Heart right ventricle (tissue), 16 donors: ENCODE data around the gene PAX2. TPM values are rescaled to one million over a fixed set of nuclear protein-coding genes. Genes with fewer than 3 reads are reported as not detected.

Experiments
- ATAC-seq, 8 donors: fragments of 200-7000 bp; cut with Tn5 transposase; one replicate each; pipeline ENCODE4 v1.9.1; 2020; ENCODE audit warnings: mild to moderate bottlenecking in 8 of 8, moderate library complexity in 8 of 8, moderate number of reproducible peaks in 1 of 8
- DNase-seq, 2 donors: peaks; one replicate each; pipeline ENCODE4 v3.0.0-alpha.2; 2020
- H3K27ac ChIP-seq, 10 donors: fragments of 200-600 bp; sonication (generic) in 2 of 10; one replicate each; pipeline versions ENCODE4 v1.5.0 to v1.8.0; 2020 to 2022; ENCODE audit warnings: mild to moderate bottlenecking in 3 of 10
- H3K27me3 ChIP-seq, 7 donors: fragments of 200-600 bp; one replicate each; pipeline ENCODE4 v1.8.0; 2021 to 2022; ENCODE audit warnings: mild to moderate bottlenecking in 2 of 7
- H3K36me3 ChIP-seq, 9 donors: fragments of 200-600 bp; sonication (generic) in 1 of 9; one replicate each; pipeline versions ENCODE4 v1.5.0 to v1.8.0; 2020 to 2022; ENCODE audit warnings: mild to moderate bottlenecking in 2 of 9
- H3K4me1 ChIP-seq, 9 donors: fragments of 200-600 bp; sonication (generic) in 1 of 9; one replicate each; pipeline versions ENCODE4 v1.5.0 to v1.8.0; 2020 to 2022; ENCODE audit warnings: mild to moderate bottlenecking in 4 of 9
- H3K4me3 ChIP-seq, 10 donors: fragments of 200-600 bp; sonication (generic) in 2 of 10; one replicate each; pipeline versions ENCODE4 v1.5.0 to v1.8.0; 2020 to 2022; ENCODE audit warnings: mild to moderate bottlenecking in 7 of 10, moderate library complexity in 2 of 10
- H3K9me3 ChIP-seq, 11 donors: fragments of 200-600 bp in 10 of 11; sonication (generic) in 2 of 11; one replicate each; pipeline versions ENCODE4 v1.5.0 to v1.8.0; 2013 to 2022; ENCODE audit warnings: mild to moderate bottlenecking in 2 of 11, control low read depth in 1 of 11, moderate library complexity in 1 of 11
- CTCF ChIP-seq, 9 donors: fragments of 200-600 bp; sonication (generic) in 2 of 9; IDR thresholded peaks; one replicate each; pipeline versions ENCODE4 v1.5.0 to v1.8.0; 2021 to 2022; ENCODE audit warnings: antibody characterized with exemption in 9 of 9, mild to moderate bottlenecking in 5 of 9, moderate library complexity in 1 of 9
- WGBS, 2 donors: extraction: QIAGEN DNeasy Blood & Tissue Kit; methylation state at CpG; one replicate each; pipeline ENCODE4 v1.1.7; 2013; ENCODE audit warnings: inconsistent platforms in 1 of 2; 5-methylcytosine and 5-hydroxymethylcytosine counted together
- intact Hi-C, 10 donors: fragments of 100-400 bp; cut with DNase I; formaldehyde crosslinking; loops; one replicate each; pipeline versions ENCODE4 v1.11.1 to v1.14.2; 2022
- polyA plus RNA-seq, 2 donors: library from polyadenylated mRNA; stranded (reverse); fragments of 200-250 nt; gene quantifications; one replicate each; pipeline ENCODE4 v1.2.3, GENCODE V29; 2013
- total RNA-seq, 10 donors: library from RNA; stranded (reverse); fragmentation: NEBNext Ultra II Directional in 3 of 10; extraction: Animal tissue kit (Norgen Biotek cat#: 25700) in 3 of 10; gene quantifications; one replicate each; pipeline versions ENCODE4 v1.2.1 to v1.2.4, GENCODE V29; 2021 to 2023
- donor health status: Arrhythmogenic right ventricular cardiomyopathy.
- donor health status: ischemic (EF 13 %, LVEDD 7.1; RV severe dilation, severe dysfunction).
- donor health status: healthy with polysubstance abuse.
- donor health status: DM: no; HTN: yes; CAD: no.
- donor health status: DM: no; HTN: no; CAD: no.
- donor health status: ischemic (EF 25% LVEDD 6.9; RV normal size, moderate dysfunction).
- donor health status: ischemic (EF 25% LVEDD 5.7; RV mildly dilated, moderate dysfunction).
- donor health status: healthy.
- donor health status: DM: yes; HTN: yes; CAD: no.
- donor health status: Ischemic cardiomyopathy.
- donor health status: ischemic (EF 35%, LVEDD 5.7; RV mildly dilated, moderate dysfunction).
- donor health status: nonischemic (EF 11% LVEDD 7.7; RV severe dilation, severe dysfunction).
- donor health status: DM: yes; HTN: yes; CAD: no.
- donor health status: PGD.
- donor health status: ischemic (EF 29% LVEDD 5.4; RV normal size, mild dysfunction).
- donor health status: nonischemic (EF 23%, LVEDD 6.1; RV moderate dilation, normal function).

Gene PAX2
- total and polyA plus RNA-seq, 12 donors = not detected

- ATAC-seq (no peak), DNase-seq (no peak)
- peaks cover 0 to 98% (median 81%) of the 10 kb centered on the region in 7 donors for H3K27me3 ChIP-seq
- WGBS, 2 donors = 67 to 73% methylated on average over 6 of the region's 6 CpGs
- H3K4me3 ChIP-seq = no peak overlapping the region
- H3K36me3 ChIP-seq = no peaks in the 10 kb centered on the region
- H3K9me3 ChIP-seq = no peaks in the 10 kb centered on the region
- no peak for TF ChIP-seq CTCF (IDR thresholded peaks at IDR 0.05)
- no peaks in the 10 kb centered on the region for H3K4me1 ChIP-seq
- intact Hi-C loops = no loop called here
- no peak overlapping the region for H3K27ac ChIP-seq
Measured at GRCh38 chr10:100812978-100813377, 67.6 kb downstream of the PAX2 start.

DNA sequence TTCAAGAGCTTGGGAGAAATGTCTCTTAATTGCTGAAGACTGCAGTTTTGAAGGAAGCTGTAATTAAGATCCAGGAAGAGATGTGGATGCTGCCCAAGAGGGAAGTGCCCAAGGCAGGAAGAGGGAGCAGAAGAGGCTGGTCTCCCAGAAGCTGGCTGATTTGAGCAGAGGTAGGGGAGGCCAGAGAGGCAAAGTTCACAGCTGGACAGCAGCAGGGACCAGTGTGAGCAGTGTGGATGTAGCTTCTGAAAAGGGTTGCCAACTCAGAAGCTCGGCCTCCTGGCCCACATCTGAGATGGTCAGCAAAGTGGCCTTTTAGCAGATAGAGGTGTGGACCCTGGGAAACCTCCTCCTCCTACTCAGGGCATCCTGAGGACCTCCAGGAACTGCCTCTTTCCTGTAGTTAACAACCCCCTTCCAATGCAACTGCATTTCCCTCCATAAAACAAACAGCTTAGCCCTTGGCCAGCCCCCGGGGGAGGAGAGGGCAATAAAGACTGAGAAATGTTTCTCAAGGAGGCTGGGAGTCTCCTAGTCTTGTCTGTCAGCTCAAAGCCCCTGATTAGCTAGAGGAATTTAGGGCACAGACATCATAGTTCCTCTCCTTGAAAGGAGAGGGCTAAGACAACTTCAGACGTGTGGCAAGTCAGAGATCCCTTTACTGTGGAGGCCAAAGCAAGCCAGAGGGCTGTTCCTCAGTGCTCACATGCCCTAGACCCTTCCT is 69.5 kb downstream of the PAX2 start:
- H3K9me3 ChIP-seq = no peaks in the 10 kb centered on the region

GRCh38 chr10:100816671-100817070 is 71.3 kb downstream of the PAX2 start:
- ATAC-seq (no peak), DNase-seq (no peak)
- H3K27ac ChIP-seq = no peak overlapping the region
- WGBS, 2 donors = 41 to 44% methylated on average over 6 of the region's 6 CpGs
- no peaks in the 10 kb centered on the region for H3K9me3 ChIP-seq
- intact Hi-C loops = no loop called here
- H3K27me3 ChIP-seq = peaks cover 0 to 94% (median 80%) of the 10 kb centered on the region in 7 donors
- H3K36me3 ChIP-seq = no peaks in the 10 kb centered on the region
- H3K4me3 ChIP-seq = no peak overlapping the region
- H3K4me1 ChIP-seq = no peaks in the 10 kb centered on the region
- TF ChIP-seq CTCF (IDR thresholded peaks at IDR 0.05) = no peak

More for the DNA sequence above, 69.5 kb downstream of the PAX2 start:
- DNase-seq (no peak), ATAC-seq (no peak)
- H3K36me3 ChIP-seq = no peaks in the 10 kb centered on the region
- 20 to 24% methylated on average over 3 of the region's 3 CpGs for WGBS, 2 donors
- peaks cover 0 to 98% (median 80%) of the 10 kb centered on the region in 7 donors for H3K27me3 ChIP-seq
- no peak for TF ChIP-seq CTCF (IDR thresholded peaks at IDR 0.05)
- intact Hi-C loops = no loop called here
- H3K27ac ChIP-seq = no peak overlapping the region
- no peak overlapping the region for H3K4me3 ChIP-seq
- H3K4me1 ChIP-seq = no peaks in the 10 kb centered on the region

- H3K4me1 ChIP-seq = no peaks in the 10 kb centered on the region
- no peaks in the 10 kb centered on the region for H3K9me3 ChIP-seq
- 52 to 54% methylated on average over 4 of the region's 4 CpGs for WGBS, 2 donors
- no peak overlapping the region for H3K4me3 ChIP-seq
- peaks cover 0 to 94% (median 81%) of the 10 kb centered on the region in 7 donors for H3K27me3 ChIP-seq
- no peak for TF ChIP-seq CTCF (IDR thresholded peaks at IDR 0.05)
- ATAC-seq = no peak
- intact Hi-C loops = no loop called here
- no peak for DNase-seq
- no peak overlapping the region for H3K27ac ChIP-seq
- no peaks in the 10 kb centered on the region for H3K36me3 ChIP-seq
Measured at GRCh38 chr10:100817268-100817839, 72.0 kb downstream of the PAX2 start.
